Caco-2 (cell line): Measurements from ENCODE around the gene EID2B. TPM values are rescaled to one million over a fixed set of nuclear protein-coding genes. Genes with fewer than 3 reads are reported as not detected.

Source experiments
- Bru-seq: library from RNA; stranded (reverse); fragments of 400-500 nt; gene quantifications from one replicate; lab custom pipeline; 2021; lab: Mats Ljungman, UMichigan
- BruChase-seq, 2 experiments: library from RNA; stranded (reverse); fragments of 400-500 nt; gene quantifications; one replicate each; lab custom pipeline; 2021; lab: Mats Ljungman, UMichigan
- BruUV-seq: library from RNA; stranded (reverse); fragments of 400-500 nt; replicated peaks from 2 replicates; lab custom pipeline; 2021; lab: Mats Ljungman, UMichigan
- CTCF ChIA-PET: fragments of 300-600 bp; sonication (Branson Sonifier 250); formaldehyde crosslinking; loops from one replicate; lab custom pipeline; 2022; ENCODE audit warnings: antibody characterized with exemption; lab: Charles Lee
- POLR2A ChIA-PET: fragments of 300-600 bp; sonication (Branson Sonifier 250); formaldehyde crosslinking; loops from one replicate; lab custom pipeline; 2022; ENCODE audit warnings: antibody characterized with exemption; lab: Charles Lee
- DNase-seq, 2 experiments: peaks; one replicate each; pipeline versions ENCODE4 v3.0.0 to v3.0.0-alpha.2; 2020 to 2022
- H3K27me3 ChIP-seq: replicated peaks from 2 replicates; pipeline ENCODE4 v1.6.0; 2011; ENCODE audit warnings: low read length; ENCODE audit not compliant: control insufficient read depth, insufficient read depth
- H3K36me3 ChIP-seq: 2 replicates; pipeline ENCODE4 v1.5.1; 2011; ENCODE audit warnings: low read length; ENCODE audit not compliant: control insufficient read depth, insufficient read depth
- H3K4me1 ChIP-seq: fragments of 250-450 bp; sonication (Bioruptor Pico); 2 replicates; pipeline ENCODE4 v1.5.1; 2020; ENCODE audit warnings: mild to moderate bottlenecking
- H3K4me3 ChIP-seq: 2 replicates; pipeline ENCODE4 v1.5.1; 2011; ENCODE audit warnings: low read depth, mild to moderate bottlenecking, control low read depth, low read length
- H3K9me3 ChIP-seq: fragments of 250-450 bp; sonication (Bioruptor Pico); 2 replicates; pipeline ENCODE4 v1.5.1; 2020; ENCODE audit warnings: mild to moderate bottlenecking, moderate library complexity
- H3K27ac Mint-ChIP-seq: one replicate; pipeline ENCODE4 v1.8.0; 2022; ENCODE audit warnings: mixed read lengths; ENCODE audit not compliant: unreplicated experiment
- H3K27me3 Mint-ChIP-seq: one replicate; pipeline ENCODE4 v1.8.0; 2022; ENCODE audit warnings: mixed read lengths; ENCODE audit not compliant: insufficient read depth, unreplicated experiment
- H3K36me3 Mint-ChIP-seq: one replicate; pipeline ENCODE4 v1.8.0; 2022; ENCODE audit warnings: mild to moderate bottlenecking, mixed read lengths; ENCODE audit not compliant: insufficient read depth, unreplicated experiment
- H3K4me1 Mint-ChIP-seq: one replicate; pipeline ENCODE4 v1.8.0; 2022; ENCODE audit warnings: low read depth, mixed read lengths; ENCODE audit not compliant: unreplicated experiment
- H3K4me3 Mint-ChIP-seq: one replicate; pipeline ENCODE4 v1.8.0; 2022; ENCODE audit warnings: mild to moderate bottlenecking, moderate library complexity, mixed read lengths; ENCODE audit not compliant: unreplicated experiment
- H3K9me3 Mint-ChIP-seq: one replicate; pipeline ENCODE4 v1.8.0; 2022; ENCODE audit warnings: mixed read lengths; ENCODE audit not compliant: unreplicated experiment
- intact Hi-C: fragments of 100-400 bp; cut with micrococcal nuclease; formaldehyde crosslinking; loops from one replicate; pipeline ENCODE4 v1.10.0; 2022; ENCODE audit not compliant: unreplicated experiment
- long read RNA-seq: library from polyadenylated mRNA; stranded (forward); transcript quantifications from one replicate; pipeline ENCODE4 v2.0.0, GENCODE V29; 2022
- total RNA-seq: library from RNA; stranded (reverse); gene quantifications from 2 replicates; pipeline ENCODE4 v1.2.3, GENCODE V29; 2022
- TF ChIP-seq, protein P1 (sequence below), 2 experiments: fragments of 200-600 bp in 1 of 2; IDR thresholded peaks; 1 replicate in 1 of 2; 2 replicates in 1 of 2; pipeline versions ENCODE4 v1.5.1 to v1.8.0; 2011 to 2022; ENCODE audit warnings: antibody characterized with exemption in 1 of 2, control low read depth in 1 of 2, inconsistent platforms in 1 of 2, low read depth in 1 of 2, low read length in 1 of 2, mild to moderate bottlenecking in 1 of 2, moderate library complexity in 1 of 2; ENCODE audit not compliant: insufficient read depth in 1 of 2, severe bottlenecking in 1 of 2, unreplicated experiment in 1 of 2

Gene EID2B, protein sequence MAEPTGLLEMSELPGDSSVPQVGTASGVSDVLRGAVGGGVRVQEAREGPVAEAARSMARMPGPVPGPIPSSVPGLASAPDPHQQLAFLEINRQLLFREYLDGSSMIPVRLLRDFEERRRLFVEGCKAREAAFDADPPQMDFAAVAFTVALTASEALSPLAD
- total RNA-seq, result 2.1 and 2.8 TPM in 2 replicates
- percentile 51 among the genes with signal in this experiment for Bru-seq, nascent RNA
- BruChase-seq, experiment 1, labeled RNA remaining after a 2-hour chase, result percentile 63 among the genes with signal in this experiment
- BruChase-seq, experiment 2, labeled RNA remaining after a 6-hour chase, result percentile 47 among the genes with signal in this experiment
- long read RNA-seq, partial matches to known transcripts, result 0 of 1 reads
- long read RNA-seq, other reads (novel, unspliced or antisense), result 0 of 1 reads

DNA sequence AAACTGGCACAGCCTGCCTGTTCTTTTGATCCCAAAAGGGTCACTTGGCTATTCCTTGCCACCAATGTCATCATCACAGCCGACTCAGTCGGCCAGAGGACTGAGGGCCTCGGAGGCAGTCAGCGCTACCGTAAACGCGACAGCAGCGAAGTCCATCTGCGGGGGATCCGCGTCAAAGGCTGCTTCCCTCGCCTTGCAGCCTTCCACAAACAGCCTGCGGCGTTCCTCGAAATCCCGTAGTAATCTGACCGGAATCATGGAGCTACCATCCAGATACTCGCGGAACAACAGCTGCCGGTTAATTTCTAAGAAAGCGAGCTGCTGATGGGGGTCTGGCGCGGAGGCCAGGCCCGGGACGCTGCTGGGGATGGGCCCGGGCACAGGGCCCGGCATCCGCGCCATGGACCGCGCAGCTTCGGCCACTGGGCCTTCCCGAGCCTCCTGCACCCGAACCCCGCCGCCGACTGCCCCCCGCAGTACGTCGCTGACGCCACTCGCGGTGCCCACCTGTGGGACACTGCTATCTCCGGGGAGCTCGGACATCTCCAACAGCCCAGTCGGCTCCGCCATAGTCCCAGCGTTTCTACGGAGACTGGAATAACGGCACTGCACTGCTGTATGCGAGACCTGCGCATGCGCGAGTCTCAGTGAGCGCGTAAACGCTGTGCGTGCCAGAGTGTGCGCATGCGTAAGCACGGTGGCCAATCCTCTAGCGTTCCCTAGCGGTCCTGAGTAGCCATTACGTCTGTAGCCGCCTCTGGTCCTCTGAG, at the start of gene EID2B:
EID2B (minus strand) TSS at position 620 of the 770 bp plus-strand sequence; CDS start at position 570, 50 bp downstream.
- ChIA-PET CTCF (interaction anchor here (0.6 to 1.5 kb wide), 7 partner anchors 19 to 97 kb away, joined by 4 to 17 read pairs (median 4); partner anchors contain the start of genes DLL3 and RPS16), POLR2A (interaction anchor here (0.6 kb wide), 1 partner anchor 34 kb away, joined by 9 read pairs; the partner anchor contains the start of gene DLL3)
- DNase-seq, result peak; percentile 93 to 95
- no peaks in the 10 kb centered on the region for H3K36me3 ChIP-seq
- H3K27ac Mint-ChIP-seq, result no peak within 1 kb of the TSS
- no TSS peak for BruUV-seq
- no peaks in the 10 kb centered on the region for H3K4me1 ChIP-seq
- H3K4me3 ChIP-seq, result peak within 1 kb of the TSS; percentile 72
- peaks cover 6% of the 10 kb centered on the region for H3K36me3 Mint-ChIP-seq
- H3K27me3 Mint-ChIP-seq, result no peaks in the 10 kb centered on the region
- no peaks in the 10 kb centered on the region for H3K4me1 Mint-ChIP-seq
- H3K9me3 ChIP-seq, result no peaks in the 10 kb centered on the region
- intact Hi-C loops, result loop anchor here (1.0 kb wide), 3 partner anchors 34 to 92 kb away; partner anchors contain the start of gene DLL3
- H3K9me3 Mint-ChIP-seq, result no peaks in the 10 kb centered on the region
- peak within 1 kb of the TSS; percentile 77 for H3K4me3 Mint-ChIP-seq
- TF ChIP-seq, protein P1, sequence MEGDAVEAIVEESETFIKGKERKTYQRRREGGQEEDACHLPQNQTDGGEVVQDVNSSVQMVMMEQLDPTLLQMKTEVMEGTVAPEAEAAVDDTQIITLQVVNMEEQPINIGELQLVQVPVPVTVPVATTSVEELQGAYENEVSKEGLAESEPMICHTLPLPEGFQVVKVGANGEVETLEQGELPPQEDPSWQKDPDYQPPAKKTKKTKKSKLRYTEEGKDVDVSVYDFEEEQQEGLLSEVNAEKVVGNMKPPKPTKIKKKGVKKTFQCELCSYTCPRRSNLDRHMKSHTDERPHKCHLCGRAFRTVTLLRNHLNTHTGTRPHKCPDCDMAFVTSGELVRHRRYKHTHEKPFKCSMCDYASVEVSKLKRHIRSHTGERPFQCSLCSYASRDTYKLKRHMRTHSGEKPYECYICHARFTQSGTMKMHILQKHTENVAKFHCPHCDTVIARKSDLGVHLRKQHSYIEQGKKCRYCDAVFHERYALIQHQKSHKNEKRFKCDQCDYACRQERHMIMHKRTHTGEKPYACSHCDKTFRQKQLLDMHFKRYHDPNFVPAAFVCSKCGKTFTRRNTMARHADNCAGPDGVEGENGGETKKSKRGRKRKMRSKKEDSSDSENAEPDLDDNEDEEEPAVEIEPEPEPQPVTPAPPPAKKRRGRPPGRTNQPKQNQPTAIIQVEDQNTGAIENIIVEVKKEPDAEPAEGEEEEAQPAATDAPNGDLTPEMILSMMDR (IDR thresholded peaks at IDR 0.05; ENCODE audit: insufficient read depth in 1 of 2, low read depth in 1 of 2, low read length in 1 of 2, severe bottlenecking in 1 of 2, unreplicated experiment in 1 of 2), result peak; percentile 96 to 98
- H3K27me3 ChIP-seq, result no peaks in the 10 kb centered on the region

DNA sequence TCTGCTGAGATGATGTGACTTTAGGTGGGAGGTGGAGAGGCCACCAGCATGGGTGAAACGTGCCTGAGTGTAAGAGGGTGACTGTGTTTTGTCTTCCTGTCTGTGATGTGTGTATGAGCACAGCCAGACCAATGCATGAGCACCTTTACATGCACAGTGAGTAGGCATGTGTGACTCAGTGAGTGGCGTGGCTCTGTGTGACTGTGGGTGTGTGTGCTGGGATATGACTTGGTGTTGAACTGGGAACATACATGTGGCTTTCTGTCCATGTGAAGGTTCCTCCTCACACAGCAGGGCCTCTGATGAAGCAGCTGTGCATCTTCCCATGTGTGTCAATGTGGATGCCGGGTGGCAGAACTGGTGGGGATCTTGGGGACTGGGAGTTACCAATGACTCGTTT, 49.8 kb upstream of the EID2B start:
- H3K9me3 Mint-ChIP-seq, result peaks cover 11% of the 10 kb centered on the region
- H3K4me3 Mint-ChIP-seq, result no peak overlapping the region
- DNase-seq, result no peak
- ChIA-PET CTCF (no interaction called here), POLR2A (no interaction called here)
- H3K36me3 Mint-ChIP-seq, result no peaks in the 10 kb centered on the region
- TF ChIP-seq, protein P1 (IDR thresholded peaks at IDR 0.05; ENCODE audit: insufficient read depth in 1 of 2, low read depth in 1 of 2, low read length in 1 of 2, severe bottlenecking in 1 of 2, unreplicated experiment in 1 of 2), result no peak
- no TSS peak for BruUV-seq
- H3K27me3 Mint-ChIP-seq, result peaks cover 17% of the 10 kb centered on the region
- intact Hi-C loops, result no loop called here
- Histone ChIP-seq H3K36me3 (no peaks in the 10 kb centered on the region), H3K4me3 (no peak overlapping the region), H3K9me3 (peaks cover 9% of the 10 kb centered on the region; the same call in 1 of the 2 replicates), H3K4me1 (peaks cover 3% of the 10 kb centered on the region; the same call in 1 of the 2 replicates), H3K27me3 (no peaks in the 10 kb centered on the region; the same call in 1 of the 2 replicates)
- H3K4me1 Mint-ChIP-seq, result no peaks in the 10 kb centered on the region
- H3K27ac Mint-ChIP-seq, result no peak overlapping the region

DNA sequence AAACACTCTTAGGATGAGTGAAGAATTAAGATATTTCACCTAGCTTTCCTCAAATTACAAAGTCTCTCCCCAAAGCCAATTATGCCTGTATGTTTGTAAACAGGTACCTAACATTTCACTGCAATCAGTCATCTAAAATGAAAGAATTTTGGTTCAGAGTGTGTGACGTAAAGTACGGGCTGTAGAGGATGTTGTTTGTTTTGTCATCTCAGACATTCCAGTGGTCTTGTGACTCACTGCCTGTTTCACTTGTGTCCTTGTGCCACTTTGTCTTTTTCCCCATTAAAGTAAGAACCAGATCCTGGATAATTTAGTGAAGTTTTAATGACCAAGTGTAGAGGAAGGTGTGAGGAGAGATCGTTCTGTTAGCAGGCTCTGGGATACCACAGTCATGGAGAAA, 36.0 kb upstream of the EID2B start:
- H3K9me3 Mint-ChIP-seq, result peaks cover 13% of the 10 kb centered on the region
- no peak overlapping the region for H3K27ac Mint-ChIP-seq
- H3K4me3 Mint-ChIP-seq, result no peak overlapping the region
- H3K4me3 ChIP-seq, result no peak overlapping the region
- H3K9me3 ChIP-seq, result 0 out of 2 replicates have a peak, but pooled peaks cover 3% of the 10 kb centered on the region
- no peak for DNase-seq
- H3K36me3 ChIP-seq, result no peaks in the 10 kb centered on the region
- peaks cover 5% of the 10 kb centered on the region for H3K27me3 Mint-ChIP-seq
- H3K27me3 ChIP-seq, result no peaks in the 10 kb centered on the region; the same call in 1 of the 2 replicates
- ChIA-PET CTCF (no interaction called here), POLR2A (no interaction called here)
- BruUV-seq, result no TSS peak
- no peaks in the 10 kb centered on the region for H3K4me1 ChIP-seq
- peaks cover 8% of the 10 kb centered on the region for H3K4me1 Mint-ChIP-seq
- intact Hi-C loops, result no loop called here
- H3K36me3 Mint-ChIP-seq, result no peaks in the 10 kb centered on the region
- TF ChIP-seq, protein P1 (IDR thresholded peaks at IDR 0.05; ENCODE audit: insufficient read depth in 1 of 2, low read depth in 1 of 2, low read length in 1 of 2, severe bottlenecking in 1 of 2, unreplicated experiment in 1 of 2), result no peak
